GM18870 (cell line): ENCODE results near the gene PAFAH1B2.
"Not testable (repeated sequence)": the region's sequence is repeated elsewhere in the genome, so short reads cannot be mapped to it uniquely, and the experiment has no call there.

Experiments
- ATAC-seq: cut with Tn5 transposase; IDR thresholded peaks from one replicate; pipeline ENCODE4 v1.9.1; 2021; ENCODE audit warnings: moderate library complexity; ENCODE audit not compliant: unreplicated experiment

Gene PAFAH1B2, protein sequence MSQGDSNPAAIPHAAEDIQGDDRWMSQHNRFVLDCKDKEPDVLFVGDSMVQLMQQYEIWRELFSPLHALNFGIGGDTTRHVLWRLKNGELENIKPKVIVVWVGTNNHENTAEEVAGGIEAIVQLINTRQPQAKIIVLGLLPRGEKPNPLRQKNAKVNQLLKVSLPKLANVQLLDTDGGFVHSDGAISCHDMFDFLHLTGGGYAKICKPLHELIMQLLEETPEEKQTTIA

DNA sequence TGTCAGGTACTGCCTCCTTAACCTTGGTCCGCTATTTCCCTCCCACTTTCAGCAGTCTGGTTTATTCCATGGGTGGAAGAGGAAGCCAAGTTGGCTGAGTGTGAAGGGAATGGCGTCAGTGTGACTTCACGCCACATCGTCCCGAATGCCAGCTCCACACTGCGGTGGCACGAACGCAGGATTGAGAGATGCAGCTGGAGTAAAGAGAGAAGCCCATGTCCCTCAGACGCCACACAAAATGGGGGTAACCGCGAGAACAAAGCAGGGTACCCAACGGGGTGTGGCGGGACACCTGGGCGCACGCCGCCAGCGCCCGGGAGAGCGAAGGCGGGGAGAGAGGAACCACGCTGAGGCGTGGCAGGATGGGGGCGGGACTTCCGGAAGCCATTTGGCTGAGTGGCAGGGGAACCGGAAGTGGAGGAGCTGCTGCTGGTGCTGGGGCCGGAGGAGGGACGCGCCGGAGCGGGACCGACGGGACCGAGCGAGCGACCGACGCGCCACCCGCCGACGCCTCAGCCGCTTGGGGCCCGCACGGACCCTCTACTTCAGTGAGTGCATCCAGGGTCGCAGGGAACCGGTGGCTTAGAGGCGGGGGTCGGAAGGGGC is at the start of gene PAFAH1B2:
PAFAH1B2 (plus strand) TSS at position 417 of the 606 bp plus-strand sequence. CDS start 8,161 bp downstream, outside the sequence.
- peak; percentile 94 for ATAC-seq

DNA sequence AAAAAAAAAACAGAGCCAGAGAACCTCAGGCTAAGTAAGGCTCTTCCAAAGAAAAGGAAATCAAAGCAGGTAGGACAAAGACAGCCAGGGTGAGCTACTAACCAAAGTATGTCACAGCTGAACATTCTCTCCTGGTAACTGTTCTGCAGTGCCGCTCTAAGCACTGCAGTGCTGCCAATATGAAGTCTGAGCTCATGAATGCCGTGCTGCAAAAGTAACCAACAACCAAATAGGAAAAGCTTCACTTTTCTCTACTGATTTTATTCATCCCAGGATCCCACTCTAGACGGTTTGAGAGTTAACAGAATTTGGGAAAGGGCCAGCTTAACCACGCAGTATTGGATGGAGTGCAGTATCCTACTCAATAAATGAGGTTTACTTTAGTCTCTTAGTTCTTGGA is 49.3 kb upstream of the PAFAH1B2 start:
- ATAC-seq: no peak

DNA sequence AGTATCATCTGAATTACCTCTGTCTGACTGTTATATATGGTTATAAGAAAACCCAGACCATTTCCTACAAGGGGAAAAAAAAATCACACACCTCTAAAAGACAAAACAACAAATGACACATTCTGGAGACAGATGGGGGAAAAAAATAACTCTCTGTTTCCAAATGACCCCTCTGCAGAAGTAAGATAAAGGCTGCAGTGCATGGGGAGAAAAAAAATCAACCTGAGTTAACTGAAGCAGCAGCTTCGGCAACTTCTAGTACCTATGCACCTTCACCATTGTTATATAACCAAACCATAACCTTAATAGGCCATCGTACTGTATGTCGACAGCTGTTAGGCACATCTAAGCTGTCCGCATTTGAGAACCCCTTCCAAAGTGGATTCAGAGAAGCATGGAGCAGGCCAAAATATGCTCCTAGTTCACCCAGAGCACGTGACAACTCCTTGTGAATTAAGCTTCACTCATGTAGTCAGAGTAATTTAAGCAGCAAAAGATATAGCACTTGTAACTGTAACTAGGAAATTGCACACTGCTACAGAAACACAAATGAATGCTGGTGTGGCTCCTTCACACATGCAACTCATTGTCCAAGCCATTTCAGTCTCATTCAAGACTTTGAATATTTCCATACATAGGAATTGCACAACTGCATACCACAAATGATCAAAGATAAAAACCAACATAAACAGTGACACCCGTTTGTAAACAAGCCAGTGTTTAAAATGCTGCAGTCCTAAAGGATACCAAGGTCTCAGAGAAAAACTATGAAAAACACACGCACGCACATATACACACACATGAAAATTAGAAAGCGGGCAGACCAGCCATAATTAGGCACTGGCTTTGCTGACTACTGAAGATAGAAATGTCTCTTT is 48.6 kb upstream of the PAFAH1B2 start:
- ATAC-seq: no peak

DNA sequence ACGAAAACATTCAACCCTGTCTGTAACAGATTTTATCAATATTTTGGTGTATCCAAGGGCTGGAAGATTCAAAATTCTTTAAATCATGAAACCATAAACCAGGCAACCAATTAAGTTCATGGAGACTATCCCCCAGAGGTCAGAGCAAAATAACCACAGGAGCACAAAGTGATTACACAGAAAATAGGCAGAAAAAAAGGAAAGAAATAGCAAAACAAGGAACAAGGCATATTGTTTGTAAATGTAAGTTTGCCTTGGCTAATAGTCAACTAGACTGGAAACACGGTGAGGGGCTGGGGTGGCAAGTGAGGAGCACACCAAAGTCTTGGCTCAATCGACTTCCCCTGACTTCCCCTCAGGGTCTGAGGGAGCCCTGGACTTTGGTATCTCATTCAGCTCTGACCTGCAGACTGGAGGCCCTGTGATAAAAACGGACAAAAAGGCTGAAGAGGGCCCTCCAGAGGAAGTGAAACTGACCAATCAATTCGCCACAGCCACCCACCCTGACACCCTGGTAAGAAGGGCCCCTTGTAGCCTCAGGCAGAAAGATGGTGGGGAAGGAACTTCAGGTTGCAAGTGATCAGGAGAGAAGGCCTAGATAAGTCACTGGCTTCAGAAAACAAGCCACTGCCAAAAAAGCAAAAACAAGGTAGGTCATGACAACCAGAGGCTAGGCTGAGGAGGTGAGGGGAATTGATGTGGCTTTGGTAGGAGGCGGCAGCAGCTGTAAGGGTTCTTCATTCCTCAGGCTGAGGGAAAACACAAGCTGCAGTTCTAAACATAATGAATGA is 47.7 kb upstream of the PAFAH1B2 start:
- no peak for ATAC-seq

DNA sequence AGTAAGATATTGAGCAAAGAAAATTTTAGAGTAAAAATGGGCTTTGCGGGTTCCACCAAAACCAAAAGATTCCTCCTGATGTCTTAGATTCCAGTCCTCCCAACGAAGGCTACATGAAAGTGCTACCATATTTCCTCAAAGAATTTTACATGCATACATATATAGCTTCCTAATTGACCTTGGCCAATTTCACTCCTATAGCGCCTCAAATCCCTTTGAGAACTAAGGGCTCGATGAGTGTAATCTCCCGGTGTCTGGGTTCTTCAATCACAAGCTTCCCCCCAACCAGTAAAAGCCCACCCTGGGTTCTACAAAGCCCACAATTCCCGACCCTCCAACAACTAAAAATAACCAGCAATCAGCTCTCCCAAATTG is 47.1 kb upstream of the PAFAH1B2 start:
- no peak for ATAC-seq

DNA sequence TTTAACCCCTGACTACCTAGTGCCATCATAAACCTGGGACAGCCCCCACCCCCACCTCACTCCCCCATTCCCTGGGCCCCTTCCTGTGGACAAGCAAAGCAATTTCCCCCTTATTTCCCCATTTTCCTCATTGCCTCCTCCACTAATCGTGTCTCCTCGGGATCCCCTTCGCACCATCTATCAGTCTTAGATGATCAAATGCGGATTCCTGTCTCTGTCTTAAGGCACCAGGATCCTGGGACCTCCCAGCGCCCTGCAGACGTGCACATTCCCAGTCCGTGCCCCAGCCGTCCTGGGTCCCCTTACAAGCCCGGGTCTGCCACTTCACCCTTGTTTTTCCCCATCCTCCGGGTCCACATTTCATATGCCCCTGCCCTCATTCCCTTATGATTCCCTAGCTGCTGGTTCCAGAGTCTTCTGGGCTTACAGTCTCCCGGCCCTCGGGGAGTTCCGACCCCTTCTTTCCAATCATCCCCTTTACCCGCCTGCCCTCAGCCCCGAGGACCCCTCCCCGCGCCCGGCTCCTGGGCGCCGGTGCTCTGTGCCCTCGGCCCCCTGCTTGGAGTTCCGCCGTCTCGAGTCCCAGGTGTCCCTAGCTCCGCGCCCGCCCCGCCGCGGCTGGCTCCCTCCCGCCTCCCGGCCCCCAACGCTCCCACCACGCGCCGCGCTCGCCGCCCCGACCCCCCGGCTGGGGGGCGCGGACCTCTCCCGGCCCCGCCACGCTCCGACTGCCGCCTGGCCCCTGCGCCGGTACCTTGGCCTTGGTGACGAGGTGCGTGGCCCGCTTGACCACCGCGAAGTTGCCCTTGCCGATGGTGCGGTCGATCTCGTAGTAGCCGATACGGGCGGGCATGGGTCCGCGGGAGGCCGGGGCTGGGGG is 46.5 kb upstream of the PAFAH1B2 start:
- no peak for ATAC-seq

DNA sequence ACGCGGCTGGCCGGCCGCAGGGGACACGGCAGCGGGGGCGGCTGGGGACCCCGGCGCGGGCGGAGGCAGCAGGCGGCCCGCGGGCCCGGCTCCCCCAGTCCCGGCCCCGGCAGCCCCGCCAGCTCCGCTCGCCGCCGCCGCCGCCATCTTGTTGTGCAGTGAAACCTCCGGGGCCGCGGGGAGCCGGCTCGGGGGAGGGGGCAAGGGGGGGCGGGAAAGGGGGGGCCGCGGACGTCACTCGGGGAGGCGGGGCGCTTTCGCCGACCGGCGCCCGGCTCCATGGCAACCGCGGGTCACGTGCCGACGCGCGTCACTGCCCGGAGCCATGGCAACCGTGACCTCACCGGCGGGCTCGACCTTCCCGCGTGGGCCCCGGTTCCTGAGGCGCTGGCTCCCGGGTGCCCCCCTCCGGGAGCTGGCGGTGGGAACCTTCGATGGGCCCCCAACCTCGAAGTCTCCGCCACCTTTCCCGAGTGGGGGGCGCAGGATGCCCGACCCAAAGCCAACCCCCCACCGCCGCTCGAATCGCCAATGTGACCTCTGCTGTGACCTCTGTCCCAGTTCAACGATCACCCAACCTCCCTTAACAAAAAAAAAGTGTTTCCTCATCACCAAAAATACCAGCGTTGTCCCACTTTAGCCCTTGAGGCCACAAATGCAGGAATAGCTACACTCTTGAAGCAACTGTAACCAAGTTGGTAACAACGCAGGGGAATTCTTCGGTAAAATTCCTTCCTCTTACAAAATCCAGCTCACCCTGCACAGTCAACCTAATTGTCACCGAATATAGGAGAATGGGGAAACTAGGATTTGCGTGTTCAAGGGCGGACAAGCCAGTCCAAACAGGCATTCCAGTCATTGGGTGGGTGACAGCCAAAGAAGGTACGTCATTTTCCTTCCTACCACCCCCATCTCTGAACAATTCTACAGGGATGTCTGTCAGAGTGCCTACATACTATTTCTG is 45.5 kb upstream of the PAFAH1B2 start, which contains the start of gene SIK3:
SIK3 (minus strand) TSS at position 160 of the 964 bp plus-strand sequence; CDS start at position 147, 13 bp downstream.
- no peak for ATAC-seq

DNA sequence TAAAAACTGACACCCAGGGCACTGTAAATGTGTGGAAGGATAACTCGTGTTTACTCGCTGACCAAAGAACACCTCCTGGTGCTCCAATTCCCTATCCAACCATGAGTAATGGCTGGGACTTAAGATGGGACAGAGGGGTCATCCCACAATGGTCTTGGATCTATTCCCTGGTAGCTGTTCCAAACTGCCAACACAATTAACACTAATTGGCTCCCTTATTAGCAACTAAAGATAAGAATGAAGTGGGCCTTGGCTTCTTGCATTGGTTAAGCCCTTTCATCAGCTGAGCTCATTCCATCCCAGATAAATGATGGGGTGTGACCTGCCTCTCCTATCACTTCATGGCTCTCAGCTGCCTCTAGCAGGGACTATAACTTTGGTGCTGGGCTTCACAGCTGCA is 44.4 kb upstream of the PAFAH1B2 start:
- ATAC-seq: no peak

DNA sequence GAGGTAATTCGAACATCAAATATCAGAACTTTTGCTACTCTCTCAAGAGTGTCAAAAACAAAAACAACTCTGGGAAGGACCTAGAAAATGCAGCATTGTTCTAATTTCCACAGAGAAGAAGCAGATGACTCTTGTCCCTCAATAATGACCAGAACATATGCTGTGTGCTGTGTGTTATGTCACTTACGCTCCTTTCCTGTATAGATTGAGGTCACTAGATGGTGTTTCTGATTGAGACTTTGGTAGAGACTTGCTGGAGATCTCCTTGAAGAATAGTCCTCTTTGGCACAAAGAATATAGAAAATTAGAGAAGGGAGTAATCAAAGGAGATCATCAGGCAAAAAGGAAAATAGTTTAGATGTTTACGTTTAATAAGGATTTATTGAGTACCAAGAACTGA is 43.5 kb upstream of the PAFAH1B2 start:
- no peak for ATAC-seq

DNA sequence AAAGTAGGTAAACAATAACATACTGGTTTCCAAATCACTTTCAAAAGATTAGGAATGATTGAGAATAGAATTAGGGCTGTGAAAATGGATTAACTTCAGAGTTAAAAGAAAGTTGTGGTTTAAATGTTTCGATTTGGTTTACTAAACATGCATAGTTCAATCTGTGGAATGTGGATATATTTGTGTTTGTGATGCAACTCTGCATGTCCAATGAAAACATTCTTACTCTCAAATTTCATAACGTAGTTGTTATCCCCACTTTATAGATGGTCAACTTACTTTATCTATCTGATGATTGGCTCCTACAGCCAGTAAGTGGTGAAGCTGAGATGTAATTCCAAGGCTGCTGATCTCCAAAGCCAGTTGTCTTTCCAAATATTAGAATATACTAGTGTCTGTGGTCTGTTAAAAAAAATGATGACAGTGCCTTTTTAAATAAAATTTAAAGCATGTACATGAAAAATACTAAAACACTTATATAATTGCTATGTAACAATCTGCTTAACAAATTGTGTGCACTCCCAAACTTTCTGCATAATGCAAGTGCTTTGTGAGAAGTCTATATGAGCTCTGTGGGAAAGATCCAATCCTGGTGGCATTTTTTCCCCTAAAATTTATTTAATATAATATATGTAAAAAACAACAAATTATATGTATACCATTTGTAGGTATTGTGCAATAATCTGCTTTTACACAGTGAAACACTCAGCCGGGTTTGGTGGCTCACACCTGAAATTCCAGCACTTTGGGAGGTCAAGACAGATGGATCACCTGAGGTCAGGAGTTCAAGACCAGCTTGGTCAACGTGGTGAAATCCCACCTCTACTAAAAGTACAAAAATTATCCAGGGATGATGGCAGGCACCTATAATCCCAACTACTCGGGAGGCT is 36.1 kb upstream of the PAFAH1B2 start:
- no peak for ATAC-seq

DNA sequence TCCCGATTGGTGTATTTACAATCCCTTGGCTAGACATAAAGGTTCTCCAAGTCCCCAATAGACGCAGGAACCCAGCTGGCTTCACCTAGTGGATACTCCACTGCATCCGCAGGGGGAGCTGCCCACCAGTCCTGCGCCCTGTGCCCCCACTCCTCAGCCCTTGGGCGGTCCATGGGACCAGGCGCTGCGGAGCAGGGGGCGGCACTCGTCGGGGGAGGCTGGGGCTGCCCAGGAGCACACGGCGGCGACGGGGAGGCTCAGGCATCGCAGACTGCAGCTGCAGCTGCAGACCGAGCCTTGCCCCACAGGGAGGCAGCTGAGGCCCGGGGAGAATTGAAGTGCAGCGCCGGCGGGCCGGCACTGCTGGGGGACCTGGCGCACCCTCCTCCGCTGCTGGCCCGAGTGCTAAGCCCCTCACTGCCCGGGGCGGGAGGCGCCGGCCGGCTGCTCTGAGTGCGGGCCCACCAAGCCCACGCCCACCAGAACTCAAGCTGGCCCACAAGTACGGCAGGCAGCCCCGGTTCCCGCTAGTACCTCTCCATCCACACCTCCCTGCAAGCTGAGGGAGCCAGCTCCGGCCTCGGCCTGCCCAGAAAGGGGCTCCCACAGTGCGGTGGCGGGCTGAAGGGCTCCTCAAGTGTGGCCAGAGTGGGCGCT is 33.7 kb upstream of the PAFAH1B2 start:
- ATAC-seq: no peak

DNA sequence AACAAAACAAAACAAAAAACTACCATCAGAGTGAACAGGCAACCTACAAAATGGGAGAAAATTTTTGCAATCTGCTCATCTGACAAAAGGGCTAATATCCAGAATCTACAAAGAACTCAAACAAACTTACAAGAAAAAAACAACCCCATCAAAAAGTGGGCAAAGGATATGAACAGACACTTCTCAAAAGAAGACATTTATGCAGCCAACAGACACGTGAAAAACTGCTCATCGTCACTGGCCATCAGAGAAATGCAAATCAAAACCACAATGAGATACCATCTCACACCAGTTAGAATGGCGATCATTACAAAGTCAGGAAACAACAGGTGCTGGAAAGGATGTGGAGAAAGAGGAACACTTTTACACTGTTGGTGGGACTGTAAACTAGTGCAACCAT is 31.6 kb upstream of the PAFAH1B2 start:
- ATAC-seq: not testable (repeated sequence)

DNA sequence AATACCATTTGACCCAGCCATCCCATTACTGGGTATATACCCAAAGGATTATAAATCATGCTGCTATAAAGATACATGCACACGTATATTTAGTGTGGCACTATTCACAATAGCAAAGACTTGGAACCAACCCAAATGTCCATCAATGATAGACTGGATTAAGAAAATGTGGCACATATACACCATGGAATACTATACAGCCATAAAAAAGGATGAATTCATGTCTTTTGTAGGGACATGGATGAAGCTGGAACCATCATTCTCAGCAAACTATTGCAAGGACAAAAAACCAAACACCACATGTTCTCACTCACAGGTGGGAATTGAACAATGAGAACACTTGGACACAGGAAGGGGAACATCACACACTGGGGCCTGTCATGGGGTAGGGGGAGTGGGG is 31.1 kb upstream of the PAFAH1B2 start:
- not testable (repeated sequence) for ATAC-seq

DNA sequence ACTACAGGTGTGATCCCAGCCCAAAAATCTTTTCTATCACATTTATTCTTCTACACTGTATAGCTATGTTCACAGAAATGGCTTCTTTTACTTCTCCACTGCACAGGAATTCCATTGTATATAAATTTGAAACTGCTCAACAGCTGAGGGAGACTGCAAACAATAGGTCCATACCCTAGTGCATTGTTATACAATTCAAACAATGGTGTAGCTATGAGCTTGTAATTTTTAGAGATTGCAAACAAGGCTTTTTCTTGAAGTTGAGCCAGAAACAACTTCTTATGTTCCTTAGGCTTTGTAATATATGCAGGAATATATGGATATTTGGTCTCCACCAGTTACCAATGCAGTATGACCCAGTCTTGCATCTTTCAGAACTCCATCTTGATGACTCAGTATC is 26.4 kb upstream of the PAFAH1B2 start:
- ATAC-seq: no peak

DNA sequence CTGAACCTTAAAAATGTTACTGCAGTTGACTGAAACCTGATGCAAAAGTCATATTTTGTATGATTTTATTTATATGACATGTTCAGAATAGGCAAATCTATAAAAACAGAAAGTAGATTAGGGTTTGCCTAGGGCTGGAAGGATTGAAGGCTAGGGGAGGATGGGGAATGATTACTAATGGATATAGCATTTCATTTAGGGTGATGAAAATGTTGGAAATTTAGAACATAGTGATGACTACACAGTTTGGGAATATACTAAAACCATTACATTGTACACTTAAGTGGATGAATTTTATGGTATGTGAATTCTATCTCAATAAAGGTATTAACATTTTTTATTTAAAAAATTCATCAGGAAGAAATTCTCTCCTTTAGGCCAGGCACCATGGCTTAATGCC is 22.9 kb upstream of the PAFAH1B2 start:
- ATAC-seq: no peak

DNA sequence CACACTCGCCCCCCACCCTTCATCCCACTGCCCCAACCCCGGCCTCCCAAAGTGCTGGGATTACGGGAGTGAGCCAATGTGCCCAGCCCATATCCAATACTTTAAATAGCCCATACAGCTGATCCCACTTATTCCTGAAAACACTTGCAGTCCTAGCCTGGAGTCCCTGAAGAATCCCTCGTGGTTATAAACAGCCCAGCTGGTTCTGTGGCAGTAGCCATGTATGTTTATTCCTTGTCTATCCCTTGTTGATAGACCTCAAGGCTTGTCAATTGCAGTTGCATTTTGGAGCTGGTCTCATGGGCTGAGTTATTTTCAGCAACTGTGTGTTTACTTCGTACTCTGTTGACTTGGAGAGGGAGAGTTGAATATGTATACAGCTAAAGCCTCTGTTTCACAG is 21.5 kb upstream of the PAFAH1B2 start:
- ATAC-seq: no peak

DNA sequence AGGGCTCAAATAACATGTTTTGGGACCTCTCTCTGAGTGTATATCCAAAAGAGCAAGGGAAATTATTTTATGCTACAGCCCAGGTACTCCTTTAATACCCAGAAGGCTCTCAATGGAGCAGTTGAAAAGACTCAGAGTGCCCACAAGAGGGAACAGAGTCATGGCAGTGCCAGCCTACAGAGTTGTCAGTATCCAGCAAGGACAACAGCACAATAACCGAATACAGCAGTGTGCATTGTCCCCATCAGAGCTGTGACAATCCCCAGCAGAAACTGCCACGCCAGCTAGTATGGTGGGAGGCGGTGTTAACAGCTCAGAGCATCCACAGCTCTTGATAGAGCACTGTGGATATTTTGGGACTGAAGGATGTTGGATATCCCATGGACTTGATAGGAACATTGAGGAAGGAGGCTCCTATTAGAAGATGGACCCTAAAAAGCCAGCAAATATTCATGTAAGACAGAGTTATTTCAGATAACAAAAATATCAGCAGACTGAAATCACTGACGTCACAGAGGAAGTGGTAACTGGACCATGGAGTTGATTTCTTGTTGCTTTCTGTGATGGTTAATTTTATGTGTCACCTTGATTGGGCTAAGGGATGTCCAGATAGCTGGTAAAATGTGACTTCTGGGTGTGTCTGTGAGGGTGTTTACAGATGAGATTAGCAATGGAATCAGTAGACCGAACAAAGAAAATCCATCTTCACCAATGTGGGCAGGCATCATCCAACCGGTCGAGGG is 17.7 kb upstream of the PAFAH1B2 start:
- ATAC-seq: no peak
